ENCODE measurements around the gene TMEM271.

GRCh38 chr4:579543-580175 is 3.6 kb upstream of the TMEM271 start:
- TF ChIP-seq CTCF (IDR thresholded peaks at IDR 0.05; ENCODE audit: insufficient read depth, low read length), result no peak
- no peak for TF ChIP-seq POLR2AphosphoS5 (IDR thresholded peaks at IDR 0.05; ENCODE audit: low read depth)

All from HL-60 (cell line).